HEK293 (cell line): ENCODE measurements around the gene HHAT.

Source experiments
- CTCF ChIA-PET: fragments of 350-600 bp; formaldehyde crosslinking; extraction: SDS; loops from one replicate; lab custom pipeline; 2021; ENCODE audit warnings: antibody characterized with exemption; lab: Yijun Ruan, JAX
- POLR2A ChIA-PET: fragments of 300-600 bp; formaldehyde crosslinking; extraction: SDS; loops from one replicate; lab custom pipeline; 2020; ENCODE audit warnings: antibody characterized with exemption, inconsistent platforms; lab: Yijun Ruan, JAX
- H3K27ac ChIP-seq: fragments of 200-500 bp; sonication (Bioruptor generic); 2 replicates; pipeline ENCODE4 v1.5.1; 2014; ENCODE audit warnings: low read depth, low read length, control low read depth, inconsistent platforms; ENCODE audit errors: extremely low read depth
- H3K36me3 ChIP-seq, 2 experiments: fragments of 200-500 bp in 1 of 2; sonication (Bioruptor generic) in 1 of 2; 1 replicate in 1 of 2; 2 replicates in 1 of 2; pipeline ENCODE4 v1.5.1; 2014 to 2017; ENCODE audit warnings: inconsistent platforms in 2 of 2, low read length in 2 of 2; ENCODE audit not compliant: control insufficient read depth in 2 of 2, insufficient read depth in 1 of 2
- H3K4me1 ChIP-seq: fragments of 200-500 bp; sonication (Bioruptor generic); 2 replicates; pipeline ENCODE4 v1.5.1; 2014; ENCODE audit warnings: mild to moderate bottlenecking, low read length, inconsistent platforms; ENCODE audit not compliant: control insufficient read depth, insufficient read depth
- H3K4me3 ChIP-seq: 2 replicates; pipeline ENCODE4 v1.5.1; 2011; ENCODE audit warnings: low read depth, mild to moderate bottlenecking, control low read depth, low read length, moderate library complexity
- H3K9me3 ChIP-seq: fragments of 200-500 bp; sonication (Bioruptor generic); 2 replicates; pipeline ENCODE4 v1.5.1; 2014; ENCODE audit warnings: low read depth, low read length, inconsistent platforms; ENCODE audit not compliant: control insufficient read depth, insufficient read depth
- FEZF1 ChIP-seq: fragments of 450-650 bp; formaldehyde crosslinking; IDR thresholded peaks from 2 replicates; pipeline ENCODE4 v1.5.1; 2016; ENCODE audit warnings: missing biosample characterization, missing genetic modification characterization
- HOXA7 ChIP-seq: sonication (generic); formaldehyde crosslinking; IDR thresholded peaks from 2 replicates; pipeline ENCODE4 v1.8.1; 2022; ENCODE audit warnings: missing genetic modification reagents, borderline replicate concordance
- HOXD13 ChIP-seq: sonication (generic); formaldehyde crosslinking; IDR thresholded peaks from 2 replicates; pipeline ENCODE4 v1.8.0; 2022; ENCODE audit warnings: missing genetic modification reagents, borderline replicate concordance
- MEIS1 ChIP-seq: sonication (generic); formaldehyde crosslinking; IDR thresholded peaks from 2 replicates; pipeline ENCODE4 v1.8.1; 2022; ENCODE audit warnings: missing genetic modification reagents, mild to moderate bottlenecking, borderline replicate concordance
- OVOL3 ChIP-seq: fragments of 450-650 bp; formaldehyde crosslinking; IDR thresholded peaks from 2 replicates; pipeline ENCODE4 v1.5.1; 2016; ENCODE audit warnings: missing biosample characterization, missing genetic modification characterization
- PATZ1 ChIP-seq: fragments of 450-650 bp; formaldehyde crosslinking; IDR thresholded peaks from 2 replicates; pipeline ENCODE4 v1.5.1; 2016; ENCODE audit warnings: missing biosample characterization, missing genetic modification characterization
- PRDM6 ChIP-seq: fragments of 450-650 bp; formaldehyde crosslinking; IDR thresholded peaks from 2 replicates; pipeline ENCODE4 v1.5.1; 2017; ENCODE audit warnings: missing biosample characterization, missing genetic modification characterization
- ZBTB17 ChIP-seq: fragments of 450-650 bp; formaldehyde crosslinking; IDR thresholded peaks from 2 replicates; pipeline ENCODE4 v1.5.1; 2016; ENCODE audit warnings: missing biosample characterization, missing genetic modification characterization
- ZBTB7A ChIP-seq: fragments of 450-650 bp; formaldehyde crosslinking; IDR thresholded peaks from 2 replicates; pipeline ENCODE4 v1.5.1; 2016; ENCODE audit warnings: low read depth, missing biosample characterization, missing genetic modification characterization
- ZFHX2 ChIP-seq: fragments of 450-650 bp; formaldehyde crosslinking; conservative IDR thresholded peaks from 2 replicates; pipeline ENCODE4 v1.5.1; 2016; ENCODE audit warnings: missing biosample characterization, missing genetic modification characterization
- ZFP3 ChIP-seq: fragments of 450-650 bp; formaldehyde crosslinking; IDR thresholded peaks from 2 replicates; pipeline ENCODE4 v1.5.1; 2016; ENCODE audit warnings: low read depth, missing biosample characterization, missing genetic modification characterization
- ZNF114 ChIP-seq: fragments of 450-650 bp; formaldehyde crosslinking; IDR thresholded peaks from 2 replicates; pipeline ENCODE4 v1.5.0; 2017; ENCODE audit warnings: missing biosample characterization, missing genetic modification characterization
- ZNF138 ChIP-seq: fragments of 450-650 bp; formaldehyde crosslinking; IDR thresholded peaks from 2 replicates; pipeline ENCODE4 v1.5.1; 2016; ENCODE audit warnings: missing biosample characterization, missing genetic modification characterization, borderline replicate concordance
- ZNF214 ChIP-seq: fragments of 450-650 bp; formaldehyde crosslinking; IDR thresholded peaks from 2 replicates; pipeline ENCODE4 v1.5.1; 2017; ENCODE audit warnings: missing biosample characterization, mild to moderate bottlenecking, missing genetic modification characterization, borderline replicate concordance
- ZNF221 ChIP-seq: fragments of 450-650 bp; formaldehyde crosslinking; IDR thresholded peaks from 2 replicates; pipeline ENCODE4 v1.5.1; 2017; ENCODE audit warnings: missing biosample characterization, missing genetic modification characterization, borderline replicate concordance
- ZNF239 ChIP-seq: fragments of 450-650 bp; formaldehyde crosslinking; IDR thresholded peaks from 2 replicates; pipeline ENCODE4 v1.5.1; 2016; ENCODE audit warnings: missing biosample characterization, missing genetic modification characterization
- ZNF311 ChIP-seq: fragments of 450-650 bp; formaldehyde crosslinking; IDR thresholded peaks from 2 replicates; pipeline ENCODE4 v1.5.1; 2017; ENCODE audit warnings: missing biosample characterization, missing genetic modification characterization, borderline replicate concordance
- ZNF341 ChIP-seq: fragments of 450-650 bp; formaldehyde crosslinking; IDR thresholded peaks from 2 replicates; pipeline ENCODE4; 2016; ENCODE audit warnings: low read depth, missing biosample characterization, missing genetic modification characterization
- ZNF404 ChIP-seq: fragments of 450-650 bp; formaldehyde crosslinking; IDR thresholded peaks from 2 replicates; pipeline ENCODE4 v1.5.1; 2017; ENCODE audit warnings: missing biosample characterization, missing genetic modification characterization
- ZNF488 ChIP-seq: fragments of 450-650 bp; formaldehyde crosslinking; IDR thresholded peaks from 2 replicates; pipeline ENCODE4 v1.5.1; 2016; ENCODE audit warnings: missing biosample characterization, missing genetic modification characterization
- ZNF660 ChIP-seq: fragments of 450-650 bp; IDR thresholded peaks from 2 replicates; pipeline ENCODE4 v1.5.1; 2018; ENCODE audit warnings: missing biosample characterization, mild to moderate bottlenecking, missing genetic modification characterization
- ZNF677 ChIP-seq: fragments of 450-650 bp; IDR thresholded peaks from 2 replicates; pipeline ENCODE4 v1.5.0; 2018; ENCODE audit warnings: missing biosample characterization, mild to moderate bottlenecking, missing genetic modification characterization, moderate library complexity
- ZNF768 ChIP-seq: fragments of 450-650 bp; formaldehyde crosslinking; IDR thresholded peaks from 2 replicates; pipeline ENCODE4 v1.5.1; 2018; ENCODE audit warnings: missing biosample characterization, mild to moderate bottlenecking, missing genetic modification characterization
- ZNF777 ChIP-seq: fragments of 450-650 bp; formaldehyde crosslinking; IDR thresholded peaks from 2 replicates; pipeline ENCODE4 v1.5.1; 2017; ENCODE audit warnings: missing biosample characterization, missing genetic modification characterization, borderline replicate concordance
- TF ChIP-seq, protein P1 (sequence below): fragments of 450-650 bp; formaldehyde crosslinking; IDR thresholded peaks from 2 replicates; pipeline ENCODE4 v1.5.1; 2016; ENCODE audit warnings: missing biosample characterization, missing genetic modification characterization
- TF ChIP-seq, protein P2 (sequence below): fragments of 450-650 bp; formaldehyde crosslinking; IDR thresholded peaks from 2 replicates; pipeline ENCODE4 v1.5.0; 2017; ENCODE audit warnings: missing biosample characterization, missing genetic modification characterization, borderline replicate concordance
- TF ChIP-seq, protein P3 (sequence below): fragments of 450-650 bp; formaldehyde crosslinking; IDR thresholded peaks from 2 replicates; pipeline ENCODE4 v1.5.1; 2017; ENCODE audit warnings: missing biosample characterization, missing genetic modification characterization

Gene HHAT

GRCh38 chr1:210487021-210487420 is 158.3 kb downstream of the HHAT start:
- ChIA-PET CTCF (no interaction called here), POLR2A (no interaction called here)
- no peak overlapping the region for H3K4me3 ChIP-seq
- no peak overlapping the region for H3K27ac ChIP-seq
- TF ChIP-seq ZNF777 (tag by site-specific recombination) (no peak), OVOL3 (tag by site-specific recombination) (no peak), ZNF404 (no peak), ZNF221 (tag by site-specific recombination) (no peak), ZNF311 (tag by site-specific recombination) (no peak), ZNF768 (tag by site-specific recombination) (no peak), ZNF488 (tag by site-specific recombination) (no peak), ZNF239 (tag by site-specific recombination) (no peak), HOXA7 (CRISPR knock-in tag) (no peak), HOXD13 (no peak), ZFHX2 (no peak), PRDM6 (no peak), ZNF660 (no peak), ZNF677 (tag by site-specific recombination) (no peak), ZBTB17 (tag by site-specific recombination) (no peak), ZNF214 (tag by site-specific recombination) (no peak)
- TF ChIP-seq, protein P1, sequence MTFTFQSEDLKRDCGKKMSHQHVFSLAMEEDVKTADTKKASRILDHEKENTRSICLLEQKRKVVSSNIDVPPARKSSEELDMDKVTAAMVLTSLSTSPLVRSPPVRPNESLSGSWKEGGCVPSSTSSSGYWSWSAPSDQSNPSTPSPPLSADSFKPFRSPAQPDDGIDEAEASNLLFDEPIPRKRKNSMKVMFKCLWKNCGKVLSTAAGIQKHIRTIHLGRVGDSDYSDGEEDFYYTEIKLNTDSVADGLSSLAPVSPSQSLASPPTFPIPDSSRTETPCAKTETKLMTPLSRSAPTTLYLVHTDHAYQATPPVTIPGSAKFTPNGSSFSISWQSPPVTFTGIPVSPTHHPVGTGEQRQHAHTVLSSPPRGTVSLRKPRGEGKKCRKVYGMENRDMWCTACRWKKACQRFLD = no peak
- TF ChIP-seq, protein P2, sequence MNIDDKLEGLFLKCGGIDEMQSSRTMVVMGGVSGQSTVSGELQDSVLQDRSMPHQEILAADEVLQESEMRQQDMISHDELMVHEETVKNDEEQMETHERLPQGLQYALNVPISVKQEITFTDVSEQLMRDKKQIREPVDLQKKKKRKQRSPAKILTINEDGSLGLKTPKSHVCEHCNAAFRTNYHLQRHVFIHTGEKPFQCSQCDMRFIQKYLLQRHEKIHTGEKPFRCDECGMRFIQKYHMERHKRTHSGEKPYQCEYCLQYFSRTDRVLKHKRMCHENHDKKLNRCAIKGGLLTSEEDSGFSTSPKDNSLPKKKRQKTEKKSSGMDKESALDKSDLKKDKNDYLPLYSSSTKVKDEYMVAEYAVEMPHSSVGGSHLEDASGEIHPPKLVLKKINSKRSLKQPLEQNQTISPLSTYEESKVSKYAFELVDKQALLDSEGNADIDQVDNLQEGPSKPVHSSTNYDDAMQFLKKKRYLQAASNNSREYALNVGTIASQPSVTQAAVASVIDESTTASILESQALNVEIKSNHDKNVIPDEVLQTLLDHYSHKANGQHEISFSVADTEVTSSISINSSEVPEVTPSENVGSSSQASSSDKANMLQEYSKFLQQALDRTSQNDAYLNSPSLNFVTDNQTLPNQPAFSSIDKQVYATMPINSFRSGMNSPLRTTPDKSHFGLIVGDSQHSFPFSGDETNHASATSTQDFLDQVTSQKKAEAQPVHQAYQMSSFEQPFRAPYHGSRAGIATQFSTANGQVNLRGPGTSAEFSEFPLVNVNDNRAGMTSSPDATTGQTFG (tag by site-specific recombination) = no peak
- TF ChIP-seq, protein P3, sequence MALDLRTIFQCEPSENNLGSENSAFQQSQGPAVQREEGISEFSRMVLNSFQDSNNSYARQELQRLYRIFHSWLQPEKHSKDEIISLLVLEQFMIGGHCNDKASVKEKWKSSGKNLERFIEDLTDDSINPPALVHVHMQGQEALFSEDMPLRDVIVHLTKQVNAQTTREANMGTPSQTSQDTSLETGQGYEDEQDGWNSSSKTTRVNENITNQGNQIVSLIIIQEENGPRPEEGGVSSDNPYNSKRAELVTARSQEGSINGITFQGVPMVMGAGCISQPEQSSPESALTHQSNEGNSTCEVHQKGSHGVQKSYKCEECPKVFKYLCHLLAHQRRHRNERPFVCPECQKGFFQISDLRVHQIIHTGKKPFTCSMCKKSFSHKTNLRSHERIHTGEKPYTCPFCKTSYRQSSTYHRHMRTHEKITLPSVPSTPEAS = no peak
- no peaks in the 10 kb centered on the region for H3K9me3 ChIP-seq
- no peaks in the 10 kb centered on the region for H3K4me1 ChIP-seq
- no peaks in the 10 kb centered on the region for H3K36me3 ChIP-seq

DNA sequence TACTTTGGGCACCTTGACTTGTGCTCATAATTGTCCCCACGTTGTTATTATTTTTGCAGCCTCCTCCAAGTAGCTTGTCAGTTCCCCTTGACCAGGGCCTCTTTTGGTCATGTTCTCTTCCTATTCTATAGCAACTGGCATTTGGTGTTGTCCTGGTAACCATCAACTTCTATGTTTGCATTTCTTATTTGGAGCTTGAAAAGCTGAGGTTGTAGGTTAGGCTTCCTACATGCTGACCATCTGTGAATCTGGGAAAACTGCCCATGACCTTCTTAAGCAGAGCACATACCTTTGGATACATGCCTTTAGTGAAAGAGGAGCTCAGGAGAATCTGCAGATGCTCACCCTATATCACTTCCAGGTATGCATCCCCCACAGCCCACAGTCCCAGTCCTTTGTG is 160.8 kb downstream of the HHAT start:
- H3K4me1 ChIP-seq = no peaks in the 10 kb centered on the region
- H3K27ac ChIP-seq = no peak overlapping the region
- H3K9me3 ChIP-seq = no peaks in the 10 kb centered on the region
- H3K36me3 ChIP-seq = no peaks in the 10 kb centered on the region
- ChIA-PET CTCF (interaction anchor here (1.3 kb wide), 1 partner anchor 12 kb away, joined by 6 read pairs; no protein-coding TSS in a partner anchor), POLR2A (no interaction called here)
- H3K4me3 ChIP-seq = no peak overlapping the region
- TF ChIP-seq ZBTB7A (tag by site-specific recombination) (no peak), ZNF341 (tag by site-specific recombination) (no peak), ZNF114 (no peak), FEZF1 (tag by site-specific recombination) (no peak), ZNF138 (tag by site-specific recombination) (no peak), PATZ1 (tag by site-specific recombination) (no peak), MEIS1 (CRISPR knock-in tag) (no peak), ZFP3 (tag by site-specific recombination) (no peak)
